ENCODE data around the gene ATP5PO.

- no peak for TF ChIP-seq POLR2AphosphoS5 (IDR thresholded peaks at IDR 0.05; ENCODE audit: borderline replicate concordance, low read depth, low read length)
- no peak for TF ChIP-seq EZH2 (IDR thresholded peaks at IDR 0.05)
- no peak for TF ChIP-seq FOXP2 (optimal IDR thresholded peaks at IDR 0.05; ENCODE audit: control extremely low read depth, extremely low read length, insufficient read depth)
These were observed 24.7 kb upstream of the ATP5PO start for GRCh38 chr21:33940164-33940880.
